GM18526 (cell line): ENCODE data around the gene AGBL1.

Experiments used
- POLR2A ChIP-seq: IDR thresholded peaks from 3 replicates; pipeline ENCODE4 v1.6.1; 2011; ENCODE audit not compliant: insufficient read length; ENCODE audit errors: extremely low read depth

AGBL1 gene

GRCh38 chr15:86885616-86886015 is 805.9 kb downstream of the AGBL1 start:
- TF ChIP-seq POLR2A, result no peak

GRCh38 chr15:86892774-86893449 is 813.2 kb downstream of the AGBL1 start:
- no peak for TF ChIP-seq POLR2A

GRCh38 chr15:86894269-86894668 is 814.6 kb downstream of the AGBL1 start:
- no peak for TF ChIP-seq POLR2A

GRCh38 chr15:86903642-86904421 is 824.2 kb downstream of the AGBL1 start:
- TF ChIP-seq POLR2A, result no peak

- no peak for TF ChIP-seq POLR2A
Measured at GRCh38 chr15:86905625-86906256, 826.1 kb downstream of the AGBL1 start.

- no peak for TF ChIP-seq POLR2A
Measured at GRCh38 chr15:86906376-86906775, 826.7 kb downstream of the AGBL1 start.

- TF ChIP-seq POLR2A, result no peak
Measured at GRCh38 chr15:86911022-86911421, 831.4 kb downstream of the AGBL1 start.

GRCh38 chr15:86912661-86913060 is 833.0 kb downstream of the AGBL1 start:
- no peak for TF ChIP-seq POLR2A

- no peak for TF ChIP-seq POLR2A
Measured at GRCh38 chr15:86915811-86916331, 836.2 kb downstream of the AGBL1 start.

- no peak for TF ChIP-seq POLR2A
Measured at GRCh38 chr15:86916671-86917360, 837.1 kb downstream of the AGBL1 start.

- TF ChIP-seq POLR2A, result no peak
Measured at GRCh38 chr15:86917361-86917671, 837.6 kb downstream of the AGBL1 start.

- no peak for TF ChIP-seq POLR2A
Measured at GRCh38 chr15:86919581-86919980, 839.9 kb downstream of the AGBL1 start.

GRCh38 chr15:86929461-86929860 is 849.8 kb downstream of the AGBL1 start:
- TF ChIP-seq POLR2A, result no peak

- no peak for TF ChIP-seq POLR2A
Measured at GRCh38 chr15:86932456-86932855, 852.8 kb downstream of the AGBL1 start.

GRCh38 chr15:86935841-86936240 is 856.2 kb downstream of the AGBL1 start:
- TF ChIP-seq POLR2A, result no peak
